BE2C (cell line): ENCODE measurements around the gene VPS39.

ENCODE experiments used
- DNase-seq: peaks from one replicate; pipeline ENCODE4 v3.0.0-alpha.2; 2020
- H3K27me3 ChIP-seq: fragments of 250-450 bp; sonication (Bioruptor Pico); 2 replicates; pipeline ENCODE4 v1.5.1; 2020; ENCODE audit warnings: mild to moderate bottlenecking
- H3K36me3 ChIP-seq: fragments of 250-450 bp; sonication (Bioruptor Pico); 2 replicates; pipeline ENCODE4 v1.5.1; 2020; ENCODE audit warnings: mild to moderate bottlenecking
- H3K4me1 ChIP-seq: fragments of 250-450 bp; sonication (Bioruptor Pico); 2 replicates; pipeline ENCODE4 v1.5.1; 2020
- H3K4me3 ChIP-seq: 2 replicates; pipeline ENCODE4 v1.5.1; 2011; ENCODE audit warnings: low read depth, low read length
- H3K9me3 ChIP-seq: fragments of 250-450 bp; sonication (Bioruptor Pico); 2 replicates; pipeline ENCODE4 v1.5.1; 2020
- TF ChIP-seq, protein P1 (sequence below): IDR thresholded peaks from 2 replicates; pipeline ENCODE4 v1.5.1; 2012; ENCODE audit warnings: mild to moderate bottlenecking, low read depth, low read length

VPS39 gene

DNA sequence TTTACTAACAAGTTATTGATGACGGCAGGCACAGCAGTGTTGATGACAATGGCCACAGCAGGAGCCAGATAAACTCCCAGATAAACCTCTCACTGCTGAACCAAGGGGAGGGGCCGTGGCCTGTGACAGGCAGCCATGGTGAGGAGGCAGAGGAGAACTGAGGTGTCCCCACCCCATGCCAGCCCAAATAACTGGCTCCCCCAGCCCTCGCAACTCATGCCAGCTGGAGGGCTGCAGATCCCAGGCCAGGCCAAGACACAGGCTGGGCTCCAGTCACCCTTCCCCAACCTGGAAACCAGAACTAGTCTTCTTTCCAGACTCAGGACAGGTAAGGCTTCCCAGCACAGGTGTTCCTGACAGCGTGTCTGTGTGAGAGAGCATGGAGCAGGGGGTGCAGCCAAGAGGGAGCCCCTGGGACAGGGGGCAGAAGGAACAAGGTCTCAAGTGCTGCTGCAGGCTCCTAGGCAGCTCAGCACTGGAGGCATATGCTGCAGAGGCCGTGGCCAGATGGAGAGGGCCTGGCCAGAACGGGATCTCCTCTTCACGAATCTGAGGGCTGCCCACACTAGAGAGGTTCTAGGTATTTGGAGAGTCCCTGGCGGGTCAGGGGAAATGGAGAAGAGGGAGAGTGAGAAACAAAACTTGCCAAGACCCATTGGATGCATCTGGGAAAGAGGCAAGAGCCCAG lies 67.6 kb downstream of the VPS39 start:
- TF ChIP-seq, protein P1, sequence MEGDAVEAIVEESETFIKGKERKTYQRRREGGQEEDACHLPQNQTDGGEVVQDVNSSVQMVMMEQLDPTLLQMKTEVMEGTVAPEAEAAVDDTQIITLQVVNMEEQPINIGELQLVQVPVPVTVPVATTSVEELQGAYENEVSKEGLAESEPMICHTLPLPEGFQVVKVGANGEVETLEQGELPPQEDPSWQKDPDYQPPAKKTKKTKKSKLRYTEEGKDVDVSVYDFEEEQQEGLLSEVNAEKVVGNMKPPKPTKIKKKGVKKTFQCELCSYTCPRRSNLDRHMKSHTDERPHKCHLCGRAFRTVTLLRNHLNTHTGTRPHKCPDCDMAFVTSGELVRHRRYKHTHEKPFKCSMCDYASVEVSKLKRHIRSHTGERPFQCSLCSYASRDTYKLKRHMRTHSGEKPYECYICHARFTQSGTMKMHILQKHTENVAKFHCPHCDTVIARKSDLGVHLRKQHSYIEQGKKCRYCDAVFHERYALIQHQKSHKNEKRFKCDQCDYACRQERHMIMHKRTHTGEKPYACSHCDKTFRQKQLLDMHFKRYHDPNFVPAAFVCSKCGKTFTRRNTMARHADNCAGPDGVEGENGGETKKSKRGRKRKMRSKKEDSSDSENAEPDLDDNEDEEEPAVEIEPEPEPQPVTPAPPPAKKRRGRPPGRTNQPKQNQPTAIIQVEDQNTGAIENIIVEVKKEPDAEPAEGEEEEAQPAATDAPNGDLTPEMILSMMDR = no peak
- H3K36me3 ChIP-seq = no peaks in the 10 kb centered on the region
- no peak overlapping the region for H3K4me3 ChIP-seq
- H3K9me3 ChIP-seq = no peaks in the 10 kb centered on the region
- H3K27me3 ChIP-seq = no peaks in the 10 kb centered on the region
- H3K4me1 ChIP-seq = no peaks in the 10 kb centered on the region
- DNase-seq = no peak

DNA sequence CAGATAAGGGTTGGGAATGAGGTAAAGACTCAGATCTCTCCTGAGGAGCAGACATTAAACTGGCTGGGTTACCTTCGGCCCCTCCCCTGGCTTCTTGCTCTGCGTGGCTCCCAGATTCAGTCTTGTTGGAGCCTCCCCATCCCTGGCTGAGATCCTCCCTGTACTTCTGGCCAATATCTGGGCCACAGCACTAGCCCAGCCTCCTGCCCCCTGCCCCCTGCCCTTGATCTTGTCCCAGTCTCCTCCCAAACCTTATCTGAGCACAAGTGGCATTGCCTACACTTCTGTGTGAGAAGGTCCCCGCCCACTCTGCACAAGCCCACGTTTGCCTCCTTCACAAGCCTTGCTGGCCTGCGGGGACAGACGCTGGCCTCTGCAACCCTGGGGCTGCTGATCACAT lies 68.5 kb downstream of the VPS39 start:
- TF ChIP-seq, protein P1 = no peak
- DNase-seq = no peak

DNA sequence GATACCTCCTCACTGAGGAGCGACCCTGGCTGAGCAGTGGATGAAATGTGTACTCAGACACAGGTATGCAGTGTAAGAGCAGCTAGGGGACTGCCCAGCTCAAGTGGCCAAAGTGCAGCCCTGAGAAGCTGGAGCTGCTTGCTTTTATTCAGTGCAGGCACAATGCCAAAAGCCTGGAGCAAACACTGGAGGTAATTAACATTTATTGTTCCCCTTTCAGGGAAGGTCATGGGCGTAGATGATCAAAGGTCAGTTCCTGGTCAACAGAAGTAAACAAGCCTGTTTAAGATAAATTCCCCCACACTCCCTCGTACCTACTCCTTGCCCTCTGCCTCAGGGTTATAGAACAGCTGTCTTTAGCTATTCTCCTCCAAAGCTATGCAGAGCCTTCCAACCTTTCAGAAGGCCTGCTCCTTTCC lies 69.1 kb downstream of the VPS39 start:
- H3K36me3 ChIP-seq = no peaks in the 10 kb centered on the region
- DNase-seq = no peak
- no peaks in the 10 kb centered on the region for H3K27me3 ChIP-seq
- TF ChIP-seq, protein P1 = no peak
- no peaks in the 10 kb centered on the region for H3K4me1 ChIP-seq
- no peak overlapping the region for H3K4me3 ChIP-seq
- no peaks in the 10 kb centered on the region for H3K9me3 ChIP-seq

More for the DNA sequence above, 68.5 kb downstream of the VPS39 start:
- H3K36me3 ChIP-seq = no peaks in the 10 kb centered on the region
- H3K9me3 ChIP-seq = no peaks in the 10 kb centered on the region
- H3K4me3 ChIP-seq = no peak overlapping the region
- H3K4me1 ChIP-seq = no peaks in the 10 kb centered on the region
- H3K27me3 ChIP-seq = no peaks in the 10 kb centered on the region

DNA sequence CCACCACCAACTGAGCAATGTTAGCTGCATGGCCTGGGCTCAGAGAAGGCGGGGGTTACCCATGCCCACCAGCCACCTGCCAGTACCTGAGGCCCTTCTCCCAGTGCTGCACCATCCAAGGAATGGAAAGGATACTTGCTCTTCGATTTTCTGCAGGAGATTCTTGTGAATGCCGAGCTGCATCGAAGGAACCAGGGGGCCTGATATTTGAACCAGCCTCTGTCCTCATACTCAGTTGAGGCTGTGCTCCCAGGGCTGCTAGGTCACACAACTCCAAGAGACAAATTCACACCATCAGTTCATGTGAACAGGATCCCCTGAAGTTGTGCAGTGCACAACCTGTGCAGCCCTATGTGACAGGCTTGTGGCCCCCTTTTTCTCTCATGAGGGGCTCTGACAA lies 69.7 kb downstream of the VPS39 start:
- no peaks in the 10 kb centered on the region for H3K4me1 ChIP-seq
- H3K36me3 ChIP-seq = no peaks in the 10 kb centered on the region
- H3K27me3 ChIP-seq = no peaks in the 10 kb centered on the region
- no peak for DNase-seq
- H3K4me3 ChIP-seq = no peak overlapping the region
- TF ChIP-seq, protein P1 = no peak
- H3K9me3 ChIP-seq = no peaks in the 10 kb centered on the region

DNA sequence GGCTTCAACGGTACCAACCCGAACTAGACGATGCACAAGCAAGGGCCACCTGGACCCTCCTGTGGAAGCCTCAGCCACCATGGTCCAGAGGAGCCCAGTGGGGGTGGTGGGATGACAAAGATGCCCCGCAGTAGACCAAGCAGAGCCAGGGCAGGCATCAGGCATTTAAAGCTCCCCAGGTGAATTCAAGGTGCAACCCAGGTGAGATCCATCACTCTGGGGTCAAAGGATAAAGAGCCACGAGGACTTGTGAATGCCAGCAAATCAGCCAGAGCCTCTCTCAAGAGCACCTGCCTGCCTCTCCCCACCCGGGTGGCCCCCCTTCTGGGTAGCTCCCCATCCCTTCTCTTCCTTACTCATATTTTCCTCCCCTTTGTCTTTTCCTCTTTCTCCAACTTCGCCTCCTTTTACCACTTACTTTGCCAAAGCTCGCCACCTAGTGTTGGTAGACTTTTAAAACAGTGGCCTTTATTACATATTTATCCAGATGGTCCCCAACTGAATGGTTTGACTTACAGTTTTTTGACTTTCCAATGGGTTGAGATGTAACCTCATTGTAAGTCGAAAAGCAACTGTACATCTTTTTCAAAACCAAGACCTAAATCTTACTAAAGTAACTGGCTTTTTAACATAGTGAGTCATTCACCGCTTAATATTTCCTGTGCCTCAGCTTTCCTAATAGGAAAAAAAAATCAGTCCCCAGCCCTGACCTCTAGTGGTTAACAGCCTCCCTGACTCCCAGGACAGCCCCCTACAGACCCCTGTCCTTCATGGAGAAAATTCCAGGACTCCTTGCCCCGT lies 70.4 kb downstream of the VPS39 start:
- Histone ChIP-seq H3K27me3 (no peaks in the 10 kb centered on the region), H3K36me3 (no peaks in the 10 kb centered on the region), H3K4me3 (no peak overlapping the region), H3K9me3 (no peaks in the 10 kb centered on the region), H3K4me1 (no peaks in the 10 kb centered on the region)
- no peak for DNase-seq
- TF ChIP-seq, protein P1 = peak; percentile 71

DNA sequence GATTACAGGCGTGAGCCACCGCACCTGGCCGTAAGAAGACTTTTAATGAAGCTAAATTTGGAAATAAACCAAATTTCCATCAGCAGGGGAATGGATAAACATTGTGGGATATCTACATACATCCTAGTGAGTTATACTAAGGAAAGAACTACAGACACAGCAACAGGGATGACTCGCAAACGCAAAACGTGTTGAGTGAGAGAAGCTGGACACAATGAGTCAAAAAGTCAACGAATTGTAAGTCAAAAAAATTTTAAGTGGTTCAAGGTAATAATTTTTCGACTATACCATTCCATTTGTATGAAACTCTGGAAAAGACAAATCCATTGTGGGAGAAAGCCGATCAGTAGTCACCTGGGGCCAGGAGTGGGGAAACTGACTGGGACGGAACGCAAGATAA lies 71.6 kb downstream of the VPS39 start:
- TF ChIP-seq, protein P1 = no peak
- Histone ChIP-seq H3K4me3 (no peak overlapping the region), H3K9me3 (no peaks in the 10 kb centered on the region), H3K36me3 (no peaks in the 10 kb centered on the region), H3K27me3 (no peaks in the 10 kb centered on the region), H3K4me1 (no peaks in the 10 kb centered on the region; the same call in 1 of the 2 replicates)
- DNase-seq = no peak
